Omental fat pad (tissue), 4 donors: ENCODE results near the gene SNAPC2. TPM values are rescaled to one million over a fixed set of nuclear protein-coding genes. Genes with fewer than 3 reads are reported as not detected.

Experiments
- ATAC-seq: fragments of 150-250 bp; one replicate; pipeline ENCODE4 v1.9.1; 2016; ENCODE audit warnings: mild to moderate bottlenecking, moderate library complexity; ENCODE audit not compliant: low FRiP score
- DNase-seq: peaks from one replicate; pipeline ENCODE4 v3.0.0-alpha.2; 2019; ENCODE audit warnings: low spot score
- CTCF ChIP-seq, 3 donors: fragments of 450-650 bp; IDR thresholded peaks; one replicate each; pipeline ENCODE4 v1.5.1; 2016 to 2017; ENCODE audit warnings: antibody characterized with exemption in 3 of 3, mild to moderate bottlenecking in 3 of 3, moderate library complexity in 2 of 3
- total RNA-seq, 4 donors: library from RNA; depleted of rRNA; stranded (reverse); fragments of >200 nt; gene quantifications; one replicate each; pipeline ENCODE4 v1.1.0, GENCODE V29; 2016

SNAPC2 gene
- total RNA-seq, 4 donors from 2014 or later = 4.7 to 13.1 (median 12.3) TPM

GRCh38 chr19:7894612-7895309 lies 25.4 kb upstream of the SNAPC2 start:
- no peak for TF ChIP-seq CTCF (IDR thresholded peaks at IDR 0.05)
- ATAC-seq = no peak
- DNase-seq = no peak

GRCh38 chr19:7895565-7895964 lies 24.6 kb upstream of the SNAPC2 start:
- ATAC-seq (no peak), DNase-seq (no peak)
- TF ChIP-seq CTCF (IDR thresholded peaks at IDR 0.05) = no peak

- ATAC-seq = no peak
- DNase-seq = no peak
- TF ChIP-seq CTCF (IDR thresholded peaks at IDR 0.05) = no peak
Observed at GRCh38 chr19:7897292-7897691, 22.8 kb upstream of the SNAPC2 start.

- ATAC-seq (no peak), DNase-seq (no peak)
- no peak for TF ChIP-seq CTCF (IDR thresholded peaks at IDR 0.05)
Observed at GRCh38 chr19:7898967-7899366, 21.2 kb upstream of the SNAPC2 start.

- no peak for ATAC-seq
- DNase-seq = no peak
- TF ChIP-seq CTCF (IDR thresholded peaks at IDR 0.05) = no peak
Observed at GRCh38 chr19:7899751-7900378, 20.3 kb upstream of the SNAPC2 start.

GRCh38 chr19:7900401-7900870 lies 19.7 kb upstream of the SNAPC2 start:
- ATAC-seq (no peak), DNase-seq (no peak)
- no peak for TF ChIP-seq CTCF (IDR thresholded peaks at IDR 0.05)

GRCh38 chr19:7900931-7901330 lies 19.2 kb upstream of the SNAPC2 start:
- no peak for ATAC-seq
- DNase-seq = no peak
- no peak for TF ChIP-seq CTCF (IDR thresholded peaks at IDR 0.05)
